OCI-LY1 (cell line): Measurements from ENCODE around the gene TAS2R3.

Experiments used
- H2AFZ ChIP-seq: fragments of 200-600 bp; sonication (generic), shearing (Covaris generic); 2 replicates; pipeline ENCODE4 v1.6.0; 2014; ENCODE audit warnings: antibody characterized with exemption, mild to moderate bottlenecking, low read length
- H3F3A ChIP-seq: fragments of 200-600 bp; sonication (generic), shearing (Covaris generic); 2 replicates; pipeline ENCODE4 v1.6.0; 2014; ENCODE audit warnings: mild to moderate bottlenecking, antibody characterized with exemption, low read length, moderate library complexity; ENCODE audit not compliant: insufficient read depth
- H3K27ac ChIP-seq: fragments of 200-600 bp; sonication (generic); 2 replicates; pipeline ENCODE4 v1.5.1; 2014; ENCODE audit warnings: low read length, mixed run types, mild to moderate bottlenecking, low read depth; ENCODE audit not compliant: poor library complexity, severe bottlenecking
- H3K27me3 ChIP-seq: fragments of 200-600 bp; sonication (generic); 2 replicates; pipeline ENCODE4 v1.6.0; 2014; ENCODE audit warnings: antibody characterized with exemption, mild to moderate bottlenecking, low read length, moderate library complexity; ENCODE audit not compliant: insufficient read depth
- H3K36me3 ChIP-seq: fragments of 200-600 bp; sonication (generic); 2 replicates; pipeline ENCODE4 v1.6.1; 2014; ENCODE audit warnings: mild to moderate bottlenecking, antibody characterized with exemption, low read length, moderate library complexity, mixed read lengths; ENCODE audit not compliant: insufficient read depth
- H3K4me1 ChIP-seq: fragments of 200-600 bp; sonication (generic); 2 replicates; pipeline ENCODE4 v1.5.1; 2014; ENCODE audit warnings: mild to moderate bottlenecking, low read length, moderate library complexity; ENCODE audit not compliant: insufficient read depth, severe bottlenecking
- H3K4me2 ChIP-seq: fragments of 200-600 bp; sonication (generic), shearing (Covaris generic); 2 replicates; pipeline ENCODE4 v1.6.1; 2014; ENCODE audit warnings: low read length
- H3K4me3 ChIP-seq: fragments of 200-600 bp; sonication (generic); 2 replicates; pipeline ENCODE4 v1.5.1; 2014; ENCODE audit warnings: low read length, low read depth, mild to moderate bottlenecking, mixed read lengths; ENCODE audit not compliant: poor library complexity, severe bottlenecking
- H3K79me2 ChIP-seq: fragments of 200-600 bp; shearing (Covaris generic); 2 replicates; pipeline ENCODE4 v1.6.1; 2016; ENCODE audit warnings: mixed run types, low read length, mixed read lengths; ENCODE audit not compliant: insufficient read depth
- H3K9ac ChIP-seq: fragments of 200-600 bp; sonication (generic), shearing (Covaris generic); 2 replicates; pipeline ENCODE4 v1.6.1; 2014; ENCODE audit warnings: mild to moderate bottlenecking, low read length, mixed read lengths
- H3K9me2 ChIP-seq: fragments of 200-600 bp; sonication (generic), shearing (Covaris generic); 2 replicates; pipeline ENCODE4 v1.6.1; 2014; ENCODE audit warnings: low read depth, mild to moderate bottlenecking, low read length, mixed read lengths
- H3K9me3 ChIP-seq: fragments of 200-600 bp; shearing (Covaris generic); 2 replicates; pipeline ENCODE4 v1.6.1; 2014; ENCODE audit warnings: low read length, mixed read lengths
- H4K20me1 ChIP-seq: fragments of 200-600 bp; sonication (generic), shearing (Covaris generic); 2 replicates; pipeline ENCODE4 v1.6.0; 2016; ENCODE audit warnings: mild to moderate bottlenecking, low read length; ENCODE audit not compliant: insufficient read depth
- CTCF ChIP-seq: fragments of 200-600 bp; sonication (generic), shearing (Covaris generic); IDR thresholded peaks from 2 replicates; pipeline ENCODE4 v1.5.1; 2017; ENCODE audit warnings: mild to moderate bottlenecking, antibody characterized with exemption, low read length, moderate library complexity, mixed read lengths
- EZH2 ChIP-seq: fragments of 200-600 bp; sonication (generic), shearing (Covaris generic); IDR thresholded peaks from 2 replicates; pipeline ENCODE4 v1.8.0; 2017; ENCODE audit warnings: borderline replicate concordance, mixed run types, mild to moderate bottlenecking, antibody characterized with exemption, low read length, moderate library complexity, mixed read lengths

TAS2R3 gene

DNA sequence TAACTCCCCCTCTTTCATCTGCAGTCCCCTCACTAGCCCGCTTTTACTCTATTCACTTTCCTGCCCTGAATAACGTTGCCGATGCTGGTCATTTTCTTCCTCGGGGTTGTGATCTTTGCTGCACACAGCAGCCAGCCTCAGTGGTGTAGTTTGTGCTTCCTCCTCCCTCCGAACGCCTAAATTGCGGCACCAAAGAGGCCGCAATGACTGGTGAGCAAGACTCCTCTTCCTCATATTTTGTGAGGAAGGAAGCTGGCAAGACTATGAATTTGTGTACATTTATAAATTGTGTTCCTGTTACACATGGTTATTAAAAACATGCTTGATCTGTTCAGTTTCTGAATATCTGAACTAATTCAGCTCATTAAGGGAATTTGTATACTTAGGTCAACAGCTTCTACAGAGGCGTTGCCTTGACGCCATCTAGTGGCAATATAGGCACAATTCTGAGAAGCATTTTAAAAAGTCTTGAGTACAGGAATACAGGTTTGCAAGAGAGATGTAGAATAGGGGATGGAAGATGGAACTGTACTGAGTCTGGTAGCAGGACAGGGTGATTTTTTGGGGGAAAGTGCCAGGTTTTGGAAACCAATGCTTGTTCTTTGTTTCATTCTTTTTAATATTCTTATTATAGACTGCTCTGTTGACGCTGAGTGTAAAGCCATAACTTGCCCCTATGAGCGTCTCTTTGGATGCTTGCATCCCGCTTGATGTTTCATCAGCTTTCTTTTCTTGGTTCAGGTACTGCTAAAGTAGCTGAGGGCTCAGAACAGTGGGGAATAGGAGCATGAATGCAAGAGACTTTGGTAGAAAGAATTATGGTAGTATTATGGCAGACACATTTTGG is 22.0 kb downstream of the TAS2R3 start:
- no peaks in the 10 kb centered on the region for H3K9me3 ChIP-seq
- TF ChIP-seq CTCF: peak; percentile 98
- TF ChIP-seq EZH2: no peak
- no peak overlapping the region for H3K27ac ChIP-seq
- H3K9me2 ChIP-seq: no peaks in the 10 kb centered on the region
- no peaks in the 10 kb centered on the region for H3K27me3 ChIP-seq
- H3K4me3 ChIP-seq: no peak overlapping the region
- no peaks in the 10 kb centered on the region for H4K20me1 ChIP-seq
- no peaks in the 10 kb centered on the region for H3K79me2 ChIP-seq
- no peaks in the 10 kb centered on the region for H3F3A ChIP-seq
- H3K36me3 ChIP-seq: no peaks in the 10 kb centered on the region
- no peak overlapping the region for H3K4me2 ChIP-seq
- H3K9ac ChIP-seq: no peak overlapping the region
- H3K4me1 ChIP-seq: no peaks in the 10 kb centered on the region
- no peak overlapping the region for H2AFZ ChIP-seq

DNA sequence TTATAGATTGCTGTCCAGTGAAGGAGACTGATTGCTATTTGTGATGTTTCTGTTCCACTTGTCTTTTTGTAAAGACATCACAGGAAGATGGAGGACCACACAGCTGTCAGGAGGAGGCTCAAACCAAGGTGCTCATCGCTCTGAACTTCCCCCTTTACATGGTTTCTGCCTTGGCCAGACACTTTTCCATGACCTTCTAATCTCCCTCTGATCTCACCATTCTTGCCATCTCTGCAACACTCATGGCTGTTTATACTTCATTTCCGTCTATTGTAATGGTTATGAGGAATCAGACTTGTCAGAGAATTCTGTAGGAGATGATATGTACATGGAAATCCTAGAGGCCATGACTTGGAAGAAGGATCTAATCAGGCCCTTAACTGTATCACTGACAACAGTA is 24.4 kb downstream of the TAS2R3 start:
- Histone ChIP-seq H3K27ac (no peak overlapping the region), H3K4me3 (no peak overlapping the region)

GRCh38 chr7:141789917-141790316 is 26.0 kb downstream of the TAS2R3 start, which contains the start of gene TAS2R5:
Gene TAS2R5 (plus strand): TSS chr7:141790217. CDS start chr7:141790362, 145 bp downstream.
- no peak within 1 kb of the TSS for H3K27ac ChIP-seq
- no peak within 1 kb of the TSS for H3K4me3 ChIP-seq
- H3K36me3 ChIP-seq: no peaks in the 10 kb centered on the region
- no peak within 1 kb of the TSS for H2AFZ ChIP-seq
- H3K79me2 ChIP-seq: no peaks in the 10 kb centered on the region
- H3K4me2 ChIP-seq: no peak within 1 kb of the TSS
- H3K9me2 ChIP-seq: no peaks in the 10 kb centered on the region
- H3K4me1 ChIP-seq: no peaks in the 10 kb centered on the region
- no peaks in the 10 kb centered on the region for H3K9me3 ChIP-seq
- H3K9ac ChIP-seq: no peak within 1 kb of the TSS
- TF ChIP-seq EZH2 (no peak), CTCF (no peak)
- no peaks in the 10 kb centered on the region for H3K27me3 ChIP-seq
- no peaks in the 10 kb centered on the region for H3F3A ChIP-seq
- no peaks in the 10 kb centered on the region for H4K20me1 ChIP-seq

More for the DNA sequence above, 24.4 kb downstream of the TAS2R3 start:
- Histone ChIP-seq H3K4me1 (no peaks in the 10 kb centered on the region), H3K4me2 (no peak overlapping the region), H4K20me1 (no peaks in the 10 kb centered on the region), H2AFZ (no peak overlapping the region), H3K27me3 (no peaks in the 10 kb centered on the region), H3F3A (no peaks in the 10 kb centered on the region), H3K36me3 (no peaks in the 10 kb centered on the region), H3K9ac (no peak overlapping the region), H3K79me2 (no peaks in the 10 kb centered on the region), H3K9me2 (no peaks in the 10 kb centered on the region), H3K9me3 (no peaks in the 10 kb centered on the region)
- TF ChIP-seq EZH2: no peak
- no peak for TF ChIP-seq CTCF
